Non-pigmented ciliary epithelial cell (primary cell): ENCODE measurements around the gene ALDH18A1.
"Not testable (repeated sequence)": the region's sequence is repeated elsewhere in the genome, so short reads cannot be mapped to it uniquely, and the experiment has no call there.

Source experiments
- DNase-seq: peaks from one replicate; pipeline ENCODE4 v3.0.0-alpha.2; 2010; ENCODE audit warnings: low read depth

The ALDH18A1 gene

DNA sequence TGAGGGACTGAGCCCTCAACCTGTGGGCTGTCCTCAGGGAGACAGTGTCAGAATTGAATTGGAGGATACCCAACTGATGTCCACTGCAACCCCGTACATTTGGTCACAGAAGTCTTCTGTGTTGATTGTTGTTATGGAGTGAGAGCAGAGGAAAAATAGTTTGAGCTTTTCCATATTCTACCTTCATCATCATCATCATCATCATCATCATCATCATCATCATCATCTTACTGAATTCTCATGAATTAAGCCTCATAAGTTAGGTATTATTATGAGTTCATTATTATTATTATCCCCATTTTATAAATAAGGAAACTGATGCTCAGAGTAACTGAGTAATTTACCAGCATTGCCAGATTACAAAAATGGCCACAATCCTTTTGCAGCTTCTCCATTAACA lies 8.4 kb downstream of the ALDH18A1 start:
- DNase-seq: no peak

DNA sequence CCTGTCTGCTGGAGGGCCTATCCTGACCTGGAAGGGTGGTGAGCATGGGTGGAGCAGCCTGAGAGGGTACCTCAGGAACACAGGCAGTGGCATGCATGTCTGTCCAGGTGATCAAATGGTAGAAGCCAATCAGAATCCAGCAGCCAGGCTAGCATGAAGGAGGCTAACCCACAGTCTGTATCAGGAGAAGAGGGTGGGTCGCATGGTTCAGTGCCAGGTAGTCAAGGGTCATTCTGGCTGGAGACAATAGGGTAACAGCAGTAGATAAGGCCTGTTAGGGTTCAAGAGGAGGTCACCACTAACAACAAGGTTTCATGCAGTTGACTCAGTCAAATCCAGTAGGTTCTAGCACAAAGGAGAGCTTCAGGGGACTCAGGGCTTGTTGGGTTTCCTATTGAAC lies 10.4 kb downstream of the ALDH18A1 start:
- no peak for DNase-seq

DNA sequence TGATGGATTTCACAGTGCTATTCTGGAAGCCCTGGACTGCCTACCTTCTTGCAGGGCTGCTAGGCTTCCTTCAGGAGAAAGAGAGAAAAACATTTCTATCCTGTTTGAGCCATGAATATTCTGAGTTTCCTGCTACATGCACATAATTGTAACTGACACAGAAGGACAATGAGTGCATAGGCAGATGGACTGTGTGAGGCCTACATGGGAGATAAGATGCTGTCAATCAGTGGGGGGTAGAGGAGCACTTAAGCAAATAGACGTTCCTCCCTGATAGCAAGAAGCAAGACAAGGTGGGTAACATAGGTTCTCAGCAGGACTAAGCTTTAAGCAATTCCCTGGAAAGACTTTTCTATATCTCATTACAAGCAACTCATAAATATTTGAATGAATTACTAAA lies 11.6 kb downstream of the ALDH18A1 start:
- no peak for DNase-seq

DNA sequence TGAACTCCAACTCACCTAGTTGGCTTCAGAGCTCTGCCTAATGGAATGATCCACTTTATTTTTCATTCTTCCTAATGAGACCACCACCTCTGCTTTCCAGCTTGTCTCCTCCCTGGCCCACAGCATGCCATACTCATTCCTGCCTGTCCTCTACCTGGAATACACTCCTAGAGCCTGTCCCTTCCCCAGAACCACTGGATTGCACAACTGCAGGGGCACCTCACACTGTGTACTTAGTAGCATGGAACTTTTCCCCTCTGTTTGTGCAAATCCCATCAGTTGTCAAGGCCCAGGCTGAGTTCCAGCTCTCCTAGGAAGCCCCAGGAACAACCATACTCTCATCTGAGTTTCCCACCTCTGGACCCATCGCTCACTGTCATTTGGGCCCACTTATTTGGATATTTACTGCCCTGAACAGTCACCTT lies 15.6 kb downstream of the ALDH18A1 start:
- no peak for DNase-seq

DNA sequence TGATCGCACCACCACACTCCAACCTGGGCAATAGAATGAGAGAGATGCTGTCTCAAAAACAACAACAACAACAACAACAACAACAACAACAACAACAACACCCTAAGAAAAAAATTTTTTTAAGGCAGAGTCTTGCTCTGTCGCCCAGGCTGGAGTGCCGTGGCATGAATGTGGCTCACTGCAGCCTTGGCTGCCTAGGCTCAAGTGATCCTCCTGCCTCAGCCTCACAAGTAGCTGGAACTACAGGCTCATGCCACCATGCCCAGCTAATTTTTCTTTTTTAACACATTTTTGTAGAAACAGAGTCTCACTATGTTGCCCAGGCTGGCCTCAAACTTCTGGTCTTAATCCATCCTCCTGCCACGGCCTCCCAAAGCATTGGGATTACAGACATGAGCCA lies 18.6 kb downstream of the ALDH18A1 start:
- no peak for DNase-seq

DNA sequence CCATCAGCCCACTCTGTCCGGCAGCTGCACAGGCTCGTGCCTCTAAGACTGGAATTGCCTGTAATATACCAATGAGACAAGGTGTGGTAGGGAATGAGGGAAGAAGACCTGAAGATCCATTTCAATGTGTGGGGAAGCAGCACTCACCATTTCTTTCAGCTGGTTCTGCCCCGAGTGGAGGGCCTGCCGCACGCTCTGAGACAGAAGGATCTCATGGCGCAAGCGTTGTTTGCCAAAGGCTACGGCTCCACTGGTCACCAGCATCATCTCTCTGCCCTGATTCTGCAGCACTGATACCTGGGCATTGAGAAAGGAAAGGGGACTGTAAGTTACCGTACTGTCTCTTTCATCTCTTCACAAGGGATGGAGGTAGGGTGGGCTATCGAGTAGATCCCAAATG lies 19.4 kb downstream of the ALDH18A1 start:
- no peak for DNase-seq

DNA sequence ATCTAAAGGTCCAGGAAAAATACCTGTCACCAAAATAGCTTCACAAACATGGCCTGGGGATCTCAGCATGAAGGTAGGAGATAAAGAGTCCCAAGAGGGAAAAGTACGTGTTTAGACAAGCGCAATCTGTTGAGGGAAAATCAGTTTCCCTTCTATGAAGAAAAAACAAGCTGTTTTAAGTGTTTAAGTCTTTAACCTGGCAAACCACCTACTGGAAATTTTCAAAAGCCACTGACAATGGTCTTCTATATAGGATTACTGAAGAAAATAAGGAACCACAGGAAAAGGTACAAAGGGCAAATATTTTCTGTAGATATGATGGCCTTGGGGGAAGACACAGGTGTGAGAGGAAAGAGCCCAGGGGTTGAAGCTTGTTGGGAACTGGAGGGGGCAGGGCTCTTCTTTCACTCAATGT lies 21.2 kb downstream of the ALDH18A1 start:
- no peak for DNase-seq

DNA sequence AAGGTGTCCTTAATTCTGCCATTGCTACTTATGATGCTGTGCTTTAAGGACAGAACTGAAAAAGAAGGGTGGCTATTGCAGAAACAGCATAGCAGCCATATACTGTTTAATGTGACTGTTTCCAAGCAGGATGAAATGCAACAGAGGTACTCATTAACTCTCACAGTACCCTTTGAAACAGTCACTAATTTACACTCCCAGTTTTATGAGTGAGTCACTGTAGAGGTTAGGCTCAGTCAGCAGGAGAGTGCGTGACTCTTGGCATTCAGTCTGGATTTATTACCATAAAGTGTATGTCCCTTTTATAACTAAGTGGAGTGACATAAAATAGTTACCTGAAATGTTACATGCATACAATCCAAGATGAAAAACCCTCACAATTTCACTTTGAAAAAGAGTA lies 27.7 kb downstream of the ALDH18A1 start:
- no peak for DNase-seq

DNA sequence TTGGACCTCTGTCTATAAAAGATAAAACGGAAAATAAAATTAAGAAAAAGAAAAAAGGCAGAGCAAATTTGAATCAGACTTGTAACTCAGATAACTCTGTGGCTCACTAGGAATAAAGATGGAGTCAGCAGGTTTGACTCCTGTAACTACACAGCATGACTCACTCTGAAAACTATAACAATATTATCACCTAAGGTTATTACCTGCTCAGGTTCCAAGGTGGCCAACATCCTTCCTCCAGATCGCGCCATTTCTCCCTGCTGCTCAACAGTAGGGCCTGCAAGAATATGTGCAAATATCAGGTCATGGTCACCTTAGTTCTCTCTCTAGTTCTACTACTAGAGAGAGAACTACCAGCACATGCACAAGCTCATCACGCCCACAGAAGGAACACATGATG lies 30.0 kb downstream of the ALDH18A1 start:
- DNase-seq: no peak

DNA sequence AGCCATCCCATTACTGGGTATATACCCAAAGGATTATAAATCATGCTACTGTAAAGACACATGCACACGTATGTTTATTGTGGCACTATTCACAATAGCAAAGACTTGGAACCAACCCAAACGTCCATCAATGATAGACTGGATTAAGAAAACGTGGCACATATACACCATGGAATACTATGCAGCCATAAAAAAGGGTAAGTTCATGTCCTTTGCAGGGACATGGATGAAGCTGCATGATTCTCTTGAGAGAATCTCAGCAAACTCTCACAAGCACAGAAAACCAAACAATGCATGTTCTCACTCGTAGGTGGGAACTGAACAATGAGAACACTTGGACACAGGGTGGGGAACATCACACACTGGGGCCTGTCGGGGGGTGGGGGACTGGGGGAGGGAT lies 36.1 kb downstream of the ALDH18A1 start:
- not testable (repeated sequence) for DNase-seq

DNA sequence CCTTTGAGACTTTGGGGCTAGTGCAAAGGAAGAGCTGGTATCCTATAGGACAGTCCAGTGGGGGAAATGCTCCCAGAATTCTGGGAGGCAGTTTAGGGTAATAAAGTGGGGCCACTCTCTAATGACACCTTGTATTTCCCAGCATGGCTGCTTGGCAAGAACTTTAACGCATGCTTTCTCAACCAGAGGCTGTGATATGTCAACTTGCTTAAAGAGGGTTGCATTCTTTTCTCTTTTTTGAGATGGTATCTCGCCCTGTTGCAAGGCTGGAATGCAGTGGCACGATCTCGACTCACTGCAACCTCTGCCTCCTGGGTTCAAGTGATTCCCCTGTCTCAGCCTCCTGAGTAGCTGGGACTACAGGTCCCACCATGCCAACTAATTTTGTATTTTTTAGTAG lies 38.4 kb downstream of the ALDH18A1 start:
- DNase-seq: no peak

DNA sequence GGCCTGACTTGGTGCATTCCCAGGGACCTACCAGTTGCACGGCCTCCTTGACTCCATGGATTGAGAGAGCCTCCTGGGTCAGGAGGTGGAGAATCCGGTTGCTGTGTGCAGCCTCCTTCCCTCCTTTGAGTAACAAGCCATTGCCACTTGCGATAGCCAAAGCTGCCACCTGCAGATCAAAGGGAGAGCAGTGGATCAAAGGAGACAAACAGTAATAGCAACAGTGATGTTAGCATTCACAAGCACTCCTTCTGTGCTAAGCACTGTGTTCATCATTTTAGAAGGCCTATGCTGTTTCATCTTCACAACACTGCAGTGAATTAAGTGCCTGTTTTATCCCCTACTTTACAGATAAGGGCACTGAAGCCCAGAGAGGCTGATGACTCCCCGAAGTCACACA lies 40.1 kb downstream of the ALDH18A1 start:
- DNase-seq: no peak

DNA sequence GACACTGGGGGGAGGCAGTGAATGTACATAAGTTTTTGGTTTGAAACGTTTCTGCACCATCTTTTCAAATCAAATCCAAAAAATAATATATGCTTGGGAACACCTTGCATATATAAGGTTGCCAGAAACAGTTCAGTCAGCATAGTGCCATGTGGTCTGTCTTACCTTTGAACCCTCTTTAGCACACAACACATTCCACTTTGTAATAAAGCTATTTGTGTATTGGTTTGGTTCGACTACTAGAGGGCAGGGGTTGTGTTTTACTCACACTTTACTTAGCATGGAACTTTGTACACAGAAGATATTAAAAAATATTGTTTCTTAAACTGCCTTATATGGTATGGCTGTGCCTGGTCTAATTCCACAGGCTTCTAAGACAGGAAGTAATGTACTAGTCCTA lies 43.2 kb downstream of the ALDH18A1 start:
- no peak for DNase-seq

DNA sequence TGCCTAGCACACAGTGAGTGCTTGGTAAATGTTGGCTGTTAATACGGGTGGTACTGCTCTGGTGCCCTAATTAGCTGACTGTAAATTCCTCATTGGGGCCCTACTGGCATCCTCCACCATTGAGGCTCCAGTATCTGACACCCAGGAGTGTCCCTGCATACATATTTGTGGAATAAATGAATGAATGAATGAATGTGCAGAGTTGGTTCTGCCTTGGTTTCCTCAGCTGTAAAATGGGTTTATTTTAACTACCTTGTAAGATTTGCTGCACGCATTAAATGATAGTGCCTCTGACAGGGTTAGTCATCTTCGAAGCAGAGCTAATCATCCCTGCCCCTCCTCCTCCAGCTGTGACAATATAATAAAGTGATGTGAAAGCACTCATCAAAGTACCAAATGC lies 45.8 kb downstream of the ALDH18A1 start:
- DNase-seq: no peak

DNA sequence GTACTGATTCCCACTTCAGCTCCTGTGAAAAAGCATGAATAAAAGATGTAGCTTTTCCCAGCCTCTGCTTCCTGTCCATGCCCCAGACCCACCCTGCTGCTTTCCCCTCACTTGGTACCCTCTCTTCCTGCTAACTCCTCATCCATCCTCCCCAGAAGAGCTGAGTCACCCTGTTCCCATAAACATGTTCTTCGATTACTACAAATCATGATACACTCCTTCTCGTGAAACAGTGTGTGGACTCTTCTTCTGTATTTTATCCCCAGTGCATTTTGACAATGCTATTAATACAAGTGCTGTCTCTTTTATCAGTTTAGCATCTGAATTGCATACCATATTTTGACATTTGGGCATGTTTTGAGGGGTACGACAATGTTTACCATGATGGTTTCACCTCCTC lies 49.6 kb downstream of the ALDH18A1 start:
- no peak for DNase-seq

DNA sequence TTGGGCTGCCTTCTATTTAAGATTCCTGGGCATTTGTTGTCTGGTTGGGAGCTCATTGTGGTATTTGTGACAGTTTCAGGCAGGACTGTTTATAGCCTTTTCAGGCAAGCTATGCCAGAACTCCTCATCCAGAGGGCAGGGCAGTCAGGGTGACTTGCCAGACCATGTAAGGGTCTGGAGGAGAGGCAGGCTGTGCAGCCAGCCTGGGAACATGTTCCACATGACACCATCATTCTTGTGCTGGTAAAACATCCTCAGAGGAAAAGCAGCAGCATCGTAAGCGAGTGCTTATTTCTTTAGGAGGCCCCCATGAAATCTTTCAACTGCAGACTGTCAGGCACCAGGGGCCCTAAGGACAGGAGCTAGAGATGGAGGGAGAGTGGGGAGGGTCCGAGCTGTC lies 51.3 kb downstream of the ALDH18A1 start:
- no peak for DNase-seq

DNA sequence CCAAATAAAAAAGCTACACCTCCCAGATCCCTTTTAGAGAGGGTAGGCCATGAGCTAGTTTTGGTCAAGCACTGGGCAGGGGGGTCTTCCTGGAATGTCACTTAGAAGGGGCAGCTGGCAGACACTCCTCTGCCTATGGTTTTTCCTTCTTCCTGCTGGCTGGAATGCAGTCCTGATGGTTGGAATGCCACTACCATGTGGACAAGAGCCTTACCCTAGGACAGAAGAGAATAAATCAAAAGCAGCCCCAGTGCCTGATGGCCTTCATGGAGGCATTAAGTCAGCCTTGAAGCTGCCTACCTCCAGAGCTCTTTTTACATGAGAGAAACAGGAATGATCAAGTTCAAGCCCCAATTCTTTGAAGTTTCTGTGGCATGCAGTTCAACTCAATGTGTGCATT lies 51.9 kb downstream of the ALDH18A1 start:
- no peak for DNase-seq

DNA sequence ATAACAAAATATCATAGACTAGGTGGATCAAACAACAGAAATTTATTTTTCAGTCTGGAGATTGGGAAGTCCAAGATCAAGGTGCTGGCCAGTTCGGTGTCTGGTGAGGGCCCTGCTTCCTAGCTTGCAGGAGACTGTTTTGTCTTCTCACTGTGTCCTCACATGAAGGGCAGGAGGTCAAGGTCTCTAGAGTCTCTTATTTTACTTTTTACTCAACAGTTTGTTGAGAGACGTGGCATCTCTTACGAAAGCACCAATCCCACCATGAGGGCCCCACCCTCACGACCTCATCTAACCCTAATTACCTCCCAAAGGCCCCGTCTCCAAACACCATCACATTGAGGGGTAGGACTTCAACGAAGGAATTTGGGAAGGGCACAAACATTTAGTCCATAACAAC lies 54.1 kb downstream of the ALDH18A1 start:
- DNase-seq: no peak

DNA sequence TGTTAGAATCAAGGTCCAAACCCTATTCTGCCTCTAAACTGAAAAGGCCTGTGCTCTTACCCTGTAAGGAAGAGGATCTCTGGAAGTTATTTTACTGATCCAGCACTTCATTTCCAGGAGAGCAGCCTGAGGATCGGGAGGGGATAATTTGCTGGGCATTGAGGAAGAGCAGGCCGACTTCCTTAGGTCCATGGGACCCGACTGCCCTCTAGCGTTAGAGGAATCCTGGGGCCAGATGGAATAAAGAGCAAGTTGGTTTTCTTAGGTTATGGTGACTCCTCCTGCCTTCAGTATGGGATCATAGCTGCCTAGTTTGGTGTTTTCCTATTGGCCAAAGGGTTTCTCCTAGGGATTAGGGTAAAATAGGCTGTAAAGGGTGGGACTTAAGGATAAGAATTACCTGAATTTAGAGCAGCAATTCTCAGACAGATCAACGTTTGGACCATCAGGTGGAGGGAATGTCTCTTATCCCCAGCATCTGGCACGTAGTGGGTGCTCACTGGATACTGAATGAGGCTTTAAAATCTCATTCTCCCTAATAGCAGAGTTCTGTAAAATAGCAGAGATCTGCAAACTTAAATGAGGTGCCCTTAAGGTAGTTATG lies 55.3 kb downstream of the ALDH18A1 start:
- peak; percentile 70 for DNase-seq

DNA sequence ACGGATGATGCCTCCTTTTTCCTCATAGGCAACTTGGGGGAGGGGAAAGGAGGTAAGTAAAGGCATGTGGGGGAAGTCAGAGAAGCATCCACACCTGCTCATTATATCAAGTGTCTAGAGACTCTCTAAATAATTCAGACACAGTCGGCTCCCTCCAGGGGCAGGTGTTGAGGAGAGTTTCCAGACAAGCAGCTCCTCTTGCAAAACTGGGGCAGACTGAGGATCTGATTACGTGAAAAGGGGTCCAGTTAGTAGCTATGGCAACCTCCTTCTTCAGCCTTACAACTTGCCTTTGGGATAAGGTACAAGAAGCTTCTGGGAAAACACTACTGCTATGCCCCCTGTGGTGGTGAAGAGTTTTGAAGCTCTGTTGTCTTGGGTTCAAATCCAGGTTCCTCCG lies 56.4 kb downstream of the ALDH18A1 start:
- DNase-seq: no peak

DNA sequence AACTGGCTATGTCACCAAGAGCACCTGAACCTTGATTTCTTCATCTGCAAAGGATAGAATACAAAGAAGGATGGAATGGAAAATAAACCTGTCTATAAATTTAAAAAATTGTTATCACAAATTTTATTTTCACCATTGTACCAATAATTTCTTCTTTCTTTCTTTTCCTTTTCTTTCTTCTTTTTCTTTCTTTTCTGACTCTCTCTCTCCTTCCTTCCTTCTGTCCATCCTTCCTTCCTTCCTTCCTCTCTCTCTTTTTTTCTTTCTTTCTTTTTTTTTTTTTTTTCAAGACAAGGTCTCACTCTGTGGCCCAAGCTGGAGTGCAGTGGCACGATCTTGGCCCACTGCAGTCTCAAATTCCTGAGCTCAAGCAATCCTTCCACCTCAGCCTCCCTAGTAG lies 58.7 kb downstream of the ALDH18A1 start:
- DNase-seq: no peak

DNA sequence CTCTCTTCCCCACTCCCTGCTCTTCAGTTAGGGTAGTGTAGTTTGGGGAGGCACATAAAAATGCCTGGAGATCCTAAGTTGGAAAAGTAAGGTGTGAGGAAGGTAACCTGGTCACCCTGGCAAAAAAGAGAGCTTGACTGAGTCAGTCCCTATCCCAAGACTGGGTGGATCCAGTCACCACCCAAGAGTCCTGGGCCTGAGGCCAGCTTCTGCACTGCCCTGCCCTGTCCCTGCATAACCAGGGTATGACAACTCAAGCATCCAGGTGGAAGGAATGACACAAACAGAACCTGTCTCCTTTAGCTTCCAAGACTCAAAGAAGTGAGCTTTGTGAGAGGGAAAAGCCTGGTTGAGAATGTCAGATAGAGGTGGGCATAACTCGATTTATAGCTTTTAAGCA lies 68.5 kb downstream of the ALDH18A1 start:
- DNase-seq: no peak

DNA sequence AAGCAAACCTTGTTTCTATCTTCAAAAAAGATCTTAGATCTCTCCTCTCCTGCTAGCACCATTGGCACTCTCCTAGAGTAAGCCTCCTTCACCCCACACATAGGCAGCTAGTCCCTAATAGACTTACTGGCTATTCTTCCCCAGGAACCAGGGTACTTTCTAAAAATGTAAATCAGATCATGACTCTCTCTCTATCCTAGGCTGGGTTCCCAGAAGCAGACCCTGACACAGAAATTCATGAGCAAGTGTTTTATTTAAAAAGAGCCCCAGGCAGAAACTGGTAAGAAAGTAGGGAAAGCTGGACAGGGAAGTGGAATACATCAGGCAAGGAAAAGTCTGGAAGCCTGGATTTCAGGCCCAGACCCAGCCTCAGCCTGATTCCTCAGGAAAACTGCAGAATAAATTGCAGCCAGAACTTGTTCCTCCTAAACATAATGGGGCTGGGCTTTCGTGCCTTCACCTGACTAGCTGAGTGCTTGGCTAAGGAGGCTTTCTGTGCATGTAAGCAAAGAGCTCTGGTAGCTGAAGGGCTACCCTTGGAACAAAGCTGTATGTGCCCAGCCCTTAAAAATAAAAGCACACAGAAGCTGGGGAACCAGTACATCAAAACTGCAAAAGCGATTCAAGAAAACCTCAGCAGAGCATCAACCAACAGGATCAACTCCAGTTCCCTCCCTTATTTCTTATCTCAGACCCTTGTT lies 76.5 kb downstream of the ALDH18A1 start:
- DNase-seq: no peak

DNA sequence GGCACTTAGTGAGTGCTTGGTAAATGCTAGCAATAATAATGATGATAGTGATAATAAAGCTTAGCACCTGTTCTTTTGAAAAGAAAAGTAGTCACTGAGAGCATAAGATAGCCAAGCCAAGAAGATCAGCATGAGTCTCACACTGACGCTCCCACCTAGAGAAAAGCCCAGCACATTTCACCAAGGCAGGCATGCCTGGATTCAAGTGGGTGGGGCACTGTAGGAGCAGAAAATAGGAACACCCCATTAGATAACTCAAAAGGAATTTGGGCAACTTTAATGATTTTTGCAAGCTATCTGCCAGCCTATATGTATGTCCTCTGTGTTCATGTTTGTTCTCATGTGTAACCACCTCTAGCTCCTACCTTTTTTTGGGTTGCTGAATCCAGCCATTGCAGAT lies 77.2 kb downstream of the ALDH18A1 start:
- DNase-seq: no peak
